GM12801 (cell line): Measurements from ENCODE around the gene RASSF1.

ENCODE experiments used
- CTCF ChIP-seq: IDR thresholded peaks from one replicate; pipeline ENCODE4 v1.5.1; 2011; ENCODE audit warnings: control low read depth; ENCODE audit not compliant: insufficient read length; ENCODE audit errors: extremely low read depth

RASSF1 gene

DNA sequence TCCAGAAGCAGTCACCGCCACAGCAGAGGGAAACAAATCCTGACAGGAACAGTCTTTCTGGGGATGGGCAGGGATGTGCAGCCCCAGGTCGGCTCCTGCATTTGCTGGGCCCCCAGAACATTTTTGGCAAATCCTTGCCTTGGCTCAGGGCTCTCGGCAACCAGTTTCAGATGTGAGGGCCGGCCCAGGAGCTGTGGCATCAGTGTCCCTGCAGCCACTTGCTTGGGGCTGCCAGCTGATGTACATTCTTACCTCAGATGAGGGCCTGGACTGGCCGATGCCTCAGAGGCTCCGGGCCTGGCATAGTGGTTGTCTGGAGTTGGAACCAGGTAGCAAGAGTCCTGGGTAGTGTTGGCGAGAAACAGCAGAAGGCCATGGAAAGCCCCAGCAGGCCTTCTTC, 14.2 kb upstream of the RASSF1 start:
- TF ChIP-seq CTCF, result no peak

- no peak for TF ChIP-seq CTCF
Observed at GRCh38 chr3:50354186-50354764, 13.6 kb upstream of the RASSF1 start.

DNA sequence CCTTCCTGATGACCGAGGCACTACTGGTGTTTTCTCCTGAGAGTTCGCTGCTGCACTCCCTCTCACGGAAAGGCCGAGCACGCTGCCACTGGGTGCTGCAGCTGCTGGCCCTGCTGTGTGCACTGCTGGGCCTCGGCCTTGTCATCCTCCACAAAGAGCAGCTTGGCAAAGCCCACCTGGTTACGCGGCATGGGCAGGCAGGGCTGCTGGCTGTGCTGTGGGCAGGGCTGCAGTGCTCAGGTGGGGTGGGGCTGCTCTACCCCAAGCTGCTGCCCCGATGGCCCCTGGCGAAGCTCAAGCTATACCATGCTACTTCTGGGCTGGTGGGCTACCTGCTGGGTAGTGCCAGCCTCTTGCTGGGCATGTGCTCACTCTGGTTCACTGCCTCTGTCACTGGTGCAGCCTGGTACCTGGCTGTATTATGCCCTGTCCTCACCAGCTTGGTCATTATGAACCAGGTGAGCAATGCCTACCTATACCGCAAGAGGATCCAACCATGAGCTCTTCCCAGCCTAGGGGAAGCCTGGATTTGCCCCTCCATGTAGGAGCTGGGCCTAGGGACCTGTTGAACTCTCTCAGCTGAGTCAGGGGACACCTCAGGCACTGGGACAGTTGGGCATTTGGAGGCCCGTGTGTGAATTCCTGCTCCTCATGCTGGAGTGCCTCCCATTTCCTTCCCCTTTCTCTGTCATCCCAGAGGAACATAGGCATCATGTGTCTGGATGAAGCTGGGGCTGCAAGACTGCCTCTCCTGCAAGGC, 12.8 kb upstream of the RASSF1 start:
- no peak for TF ChIP-seq CTCF

DNA sequence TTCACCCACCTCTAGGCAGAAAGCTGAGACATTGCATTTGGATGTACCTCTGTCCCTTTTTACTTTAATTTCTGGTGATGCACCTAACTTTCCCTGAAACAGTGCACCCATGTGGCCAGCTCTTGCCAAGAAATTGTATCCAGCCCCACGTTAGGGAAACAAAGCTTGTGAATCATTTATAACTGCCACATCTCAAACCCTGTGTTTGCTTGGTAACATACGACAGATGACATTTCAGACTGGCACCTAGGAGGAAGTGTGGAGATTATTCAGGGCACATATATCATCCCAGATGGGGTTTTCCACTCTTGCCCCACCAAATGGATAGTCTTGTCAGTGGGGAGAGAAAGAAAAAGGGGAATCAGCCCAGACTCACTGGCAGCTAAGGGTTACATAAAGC, 12.1 kb upstream of the RASSF1 start:
- TF ChIP-seq CTCF, result no peak

GRCh38 chr3:50351323-50351697, 10.7 kb upstream of the RASSF1 start:
- TF ChIP-seq CTCF, result no peak

- TF ChIP-seq CTCF, result no peak
Observed at GRCh38 chr3:50350527-50351322, 10.1 kb upstream of the RASSF1 start, which contains the start of the genes CYB561D2 and NPRL2. Gene CYB561D2 (plus strand): TSS chr3:50350862. CDS start chr3:50351434, 572 bp downstream. Gene NPRL2 (minus strand): TSS chr3:50350775. CDS start chr3:50350652, 123 bp downstream.

- no peak for TF ChIP-seq CTCF
Observed at GRCh38 chr3:50350213-50350526, 9.5 kb upstream of the RASSF1 start.
